NOMO-1 (cell line): ENCODE data around the gene GLYAT.

ENCODE experiments used
- DNase-seq, 2 experiments: peaks; one replicate each; lab custom pipeline; 2025; ENCODE audit not compliant: unreplicated experiment in 2 of 2; lab: John Stamatoyannopoulos, UW

The GLYAT gene

GRCh38 chr11:58731819-58732218 is at the start of gene GLYAT:
TSS of gene GLYAT (minus strand) at chr11:58731943. CDS start at chr11:58724496, 7,447 bp downstream.
- no peak for DNase-seq

GRCh38 chr11:58781345-58781744 is 49.6 kb upstream of the GLYAT start:
- no peak for DNase-seq

- DNase-seq = no peak
Measured at GRCh38 chr11:58780578-58780977, 48.8 kb upstream of the GLYAT start.

GRCh38 chr11:58776891-58777710 is 45.4 kb upstream of the GLYAT start:
- DNase-seq = peak; percentile 37 to 83

- no peak for DNase-seq
Measured at GRCh38 chr11:58775066-58775708, 43.4 kb upstream of the GLYAT start.

GRCh38 chr11:58774164-58774593 is 42.4 kb upstream of the GLYAT start:
- no peak for DNase-seq

GRCh38 chr11:58773337-58773736 is 41.6 kb upstream of the GLYAT start:
- no peak for DNase-seq

GRCh38 chr11:58772329-58773285 is 40.9 kb upstream of the GLYAT start:
- no peak for DNase-seq

- no peak for DNase-seq
Measured at GRCh38 chr11:58771458-58771855, 39.7 kb upstream of the GLYAT start.

GRCh38 chr11:58770627-58771457 is 39.1 kb upstream of the GLYAT start:
- DNase-seq = no peak

- DNase-seq = no peak
Measured at GRCh38 chr11:58770166-58770565, 38.4 kb upstream of the GLYAT start.

GRCh38 chr11:58769308-58769707 is 37.6 kb upstream of the GLYAT start:
- DNase-seq = no peak

GRCh38 chr11:58768137-58768536 is 36.4 kb upstream of the GLYAT start:
- DNase-seq = no peak

GRCh38 chr11:58765078-58765477 is 33.3 kb upstream of the GLYAT start:
- no peak for DNase-seq

GRCh38 chr11:58763120-58763490 is 31.4 kb upstream of the GLYAT start:
- no peak for DNase-seq

GRCh38 chr11:58762284-58763119 is 30.8 kb upstream of the GLYAT start:
- DNase-seq = no peak

- no peak for DNase-seq
Measured at GRCh38 chr11:58757439-58757838, 25.7 kb upstream of the GLYAT start.

- no peak for DNase-seq
Measured at GRCh38 chr11:58745705-58746364, 14.1 kb upstream of the GLYAT start.
